Aorta (tissue), 5 donors: ENCODE measurements around the gene ITM2C. TPM values are rescaled to one million over a fixed set of nuclear protein-coding genes. Genes with fewer than 3 reads are reported as not detected.
A peak's percentile ranks its signal among the peaks of the same experiment; 100 is the strongest.

Experiments used
- ATAC-seq: fragments of 200-7000 bp; cut with Tn5 transposase; one replicate; pipeline ENCODE4 v1.9.1; 2022; ENCODE audit warnings: moderate library complexity; ENCODE audit not compliant: low FRiP score
- DNase-seq, 2 donors: peaks; one replicate each; pipeline ENCODE4 v3.0.0-alpha.2; 2020
- H3K27ac ChIP-seq, 2 donors: one replicate each; pipeline ENCODE4 v1.5.1; 2013; ENCODE audit warnings: low read length in 2 of 2, mild to moderate bottlenecking in 2 of 2, moderate library complexity in 2 of 2, control low read depth in 1 of 2, inconsistent platforms in 1 of 2, low read depth in 1 of 2
- H3K27me3 ChIP-seq, 2 donors: one replicate each; pipeline ENCODE4 v1.6.1; 2013; ENCODE audit warnings: control low read depth in 1 of 2, low read length in 1 of 2, mild to moderate bottlenecking in 1 of 2, moderate library complexity in 1 of 2; ENCODE audit not compliant: insufficient read depth in 2 of 2, control insufficient read depth in 1 of 2
- H3K36me3 ChIP-seq, 2 donors: one replicate each; pipeline ENCODE4 v1.6.1; 2013; ENCODE audit warnings: control low read depth in 1 of 2, low read length in 1 of 2, mild to moderate bottlenecking in 1 of 2; ENCODE audit not compliant: insufficient read depth in 2 of 2, control insufficient read depth in 1 of 2
- H3K4me1 ChIP-seq, 2 donors: one replicate each; pipeline ENCODE4 v1.6.1; 2013; ENCODE audit warnings: low read length in 2 of 2, control low read depth in 1 of 2, mild to moderate bottlenecking in 1 of 2, moderate library complexity in 1 of 2; ENCODE audit not compliant: insufficient read depth in 2 of 2, control insufficient read depth in 1 of 2
- H3K4me3 ChIP-seq, 2 donors: one replicate each; pipeline ENCODE4 v1.5.1; 2013; ENCODE audit warnings: low read length in 2 of 2, control low read depth in 1 of 2, mild to moderate bottlenecking in 1 of 2
- H3K9me3 ChIP-seq: one replicate; pipeline ENCODE4 v1.6.1; 2013; ENCODE audit warnings: mild to moderate bottlenecking, low read length; ENCODE audit not compliant: control insufficient read depth
- WGBS, 2 donors: extraction: QIAGEN DNeasy Blood & Tissue Kit; methylation state at CpG; one replicate each; pipeline ENCODE4 v1.1.7; 2013; 5-methylcytosine and 5-hydroxymethylcytosine counted together
- intact Hi-C, 2 donors: fragments of 100-400 bp; cut with DNase I; formaldehyde crosslinking; loops; one replicate each; pipeline versions ENCODE4 v1.14.2 to v1.15.0; 2022
- long read RNA-seq, 2 donors: library from polyadenylated mRNA; unstranded; transcript quantifications; one replicate each; pipeline ENCODE4 v2.0.0, GENCODE V29; 2020 to 2021
- polyA plus RNA-seq, 2 donors: library from polyadenylated mRNA; stranded (reverse); fragments of 200-250 nt; gene quantifications; one replicate each; pipeline ENCODE4 v1.2.3, GENCODE V29; 2013
- total RNA-seq, 2 donors: library from RNA; stranded (reverse); fragmentation: NEBNext Ultra II Directional; extraction: Animal tissue kit (Norgen Biotek cat#: 25700); gene quantifications; one replicate each; pipeline ENCODE4 v1.2.1, GENCODE V29; 2021
- donor health status: healthy with polysubstance abuse.
- donor health status: Bipolar disorder and iron deficiency.
- donor health status: DM: no; HTN: no; CAD: no.
- donor health status: DM: no; HTN: no; CAD: no.
- donor health status: DM: yes; HTN: yes; CAD: no.

ITM2C gene, protein sequence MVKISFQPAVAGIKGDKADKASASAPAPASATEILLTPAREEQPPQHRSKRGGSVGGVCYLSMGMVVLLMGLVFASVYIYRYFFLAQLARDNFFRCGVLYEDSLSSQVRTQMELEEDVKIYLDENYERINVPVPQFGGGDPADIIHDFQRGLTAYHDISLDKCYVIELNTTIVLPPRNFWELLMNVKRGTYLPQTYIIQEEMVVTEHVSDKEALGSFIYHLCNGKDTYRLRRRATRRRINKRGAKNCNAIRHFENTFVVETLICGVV
- total RNA-seq, result 10 to 100 TPM; 59.6 to 99.5 TPM
- polyA plus RNA-seq, result 100 to 1,000 TPM in 1 of 2 donors, 10 to 100 TPM in 1; 81.5 to 117 TPM
- long read RNA-seq, donor 1, transcript ITM2C-203 (5 exons, 1,889 nt), result minor isoform, 34 of 435 reads
- long read RNA-seq, donor 1, transcript ITM2C-201 (5 exons, 1,888 nt), result minor isoform, 6 of 435 reads
- long read RNA-seq, donor 1, transcript ITM2C-202 (6 exons, 2,078 nt), result major isoform, 333 of 435 reads
- long read RNA-seq, donor 1, transcript ITM2C-210 (1 exons, 501 nt), result minor isoform, 8 of 435 reads
- long read RNA-seq, donor 1, partial matches to known transcripts, result 34 of 435 reads
- long read RNA-seq, donor 1, other reads (novel, unspliced or antisense), result 20 of 435 reads
- long read RNA-seq, donor 2, transcript ITM2C-210 (1 exons, 501 nt), result minor isoform, 12 of 175 reads
- long read RNA-seq, donor 2, transcript ITM2C-202 (6 exons, 2,078 nt), result major isoform, 114 of 175 reads
- long read RNA-seq, donor 2, transcript ITM2C-203 (5 exons, 1,889 nt), result minor isoform, 6 of 175 reads
- long read RNA-seq, donor 2, partial matches to known transcripts, result 17 of 175 reads
- long read RNA-seq, donor 2, other reads (novel, unspliced or antisense), result 24 of 175 reads

DNA sequence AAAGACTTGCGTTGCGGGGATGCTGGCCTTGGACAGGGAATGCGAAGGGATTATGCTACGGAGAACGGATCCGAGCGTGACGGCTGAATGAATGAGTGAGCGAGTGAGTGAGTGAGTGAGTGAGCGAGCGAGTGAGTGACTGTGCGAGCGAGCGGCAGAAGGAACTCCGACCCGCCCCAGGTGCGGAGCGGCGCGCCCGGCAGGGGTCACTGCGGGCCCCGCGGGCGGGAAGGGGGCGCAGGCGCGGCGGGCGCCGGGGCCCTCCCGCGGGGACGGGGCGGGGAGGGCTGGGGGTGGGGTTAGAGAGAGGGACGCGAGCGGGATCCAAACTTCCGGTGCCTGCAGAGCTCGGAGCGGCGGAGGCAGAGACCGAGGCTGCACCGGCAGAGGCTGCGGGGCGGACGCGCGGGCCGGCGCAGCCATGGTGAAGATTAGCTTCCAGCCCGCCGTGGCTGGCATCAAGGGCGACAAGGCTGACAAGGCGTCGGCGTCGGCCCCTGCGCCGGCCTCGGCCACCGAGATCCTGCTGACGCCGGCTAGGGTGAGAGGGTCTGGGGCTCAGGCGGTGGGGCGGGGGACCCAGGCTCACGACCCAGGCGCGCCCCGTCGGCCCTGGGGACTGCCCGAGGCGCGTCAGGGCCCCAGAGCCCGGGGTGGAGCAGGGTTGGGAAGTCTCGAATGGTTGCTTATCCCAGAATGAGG, at the start of gene ITM2C:
ITM2C (plus strand) TSS at position 338 of the 702 bp plus-strand sequence; CDS start at position 422, 84 bp downstream.
- peak; percentile 71 for ATAC-seq
- no peaks in the 10 kb centered on the region for H3K4me1 ChIP-seq
- no peak within 1 kb of the TSS for H3K27ac ChIP-seq

DNA sequence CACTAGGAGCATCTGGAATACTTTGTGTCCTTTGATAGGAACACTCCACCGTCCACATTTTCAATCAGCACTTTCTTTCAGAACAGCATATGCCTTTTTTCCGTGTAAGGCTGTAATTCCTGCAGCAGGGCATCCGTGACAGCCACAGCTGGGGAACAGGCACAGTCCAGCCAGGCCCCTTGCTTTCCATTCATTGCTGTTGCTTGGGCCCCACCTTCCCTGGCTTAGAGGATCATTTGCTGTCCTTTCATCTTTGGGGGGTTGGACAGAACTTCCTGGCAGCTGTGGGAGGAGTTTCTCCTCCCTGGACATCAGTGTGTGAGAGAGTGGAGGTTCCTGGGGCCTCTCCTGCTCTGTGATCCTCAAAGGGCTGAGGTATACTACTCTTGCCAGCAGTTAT, 49.7 kb upstream of the ITM2C start:
- intact Hi-C loops, result no loop called here
- no peak for ATAC-seq
- 72 to 77% methylated on average over 3 of the region's 3 CpGs for WGBS, 2 donors
- Histone ChIP-seq H3K27ac (no peak overlapping the region), H3K36me3 (peaks cover 2 to 9% of the 10 kb centered on the region in 2 donors), H3K27me3 (no peaks in the 10 kb centered on the region), H3K9me3 (no peaks in the 10 kb centered on the region), H3K4me3 (no peak overlapping the region), H3K4me1 (no peaks in the 10 kb centered on the region)
- no peak for DNase-seq

More for the DNA sequence above, at the start of gene ITM2C:
- Histone ChIP-seq H3K9me3 (no peaks in the 10 kb centered on the region), H3K36me3 (no peaks in the 10 kb centered on the region), H3K27me3 (no peaks in the 10 kb centered on the region), H3K4me3 (peak within 1 kb of the TSS; percentile 7 to 78)
- 1% methylated on average over 56 to 76 of the region's 76 CpGs for WGBS, 2 donors
- peak; percentile 72 to 88 for DNase-seq
- intact Hi-C loops, result no loop called here

DNA sequence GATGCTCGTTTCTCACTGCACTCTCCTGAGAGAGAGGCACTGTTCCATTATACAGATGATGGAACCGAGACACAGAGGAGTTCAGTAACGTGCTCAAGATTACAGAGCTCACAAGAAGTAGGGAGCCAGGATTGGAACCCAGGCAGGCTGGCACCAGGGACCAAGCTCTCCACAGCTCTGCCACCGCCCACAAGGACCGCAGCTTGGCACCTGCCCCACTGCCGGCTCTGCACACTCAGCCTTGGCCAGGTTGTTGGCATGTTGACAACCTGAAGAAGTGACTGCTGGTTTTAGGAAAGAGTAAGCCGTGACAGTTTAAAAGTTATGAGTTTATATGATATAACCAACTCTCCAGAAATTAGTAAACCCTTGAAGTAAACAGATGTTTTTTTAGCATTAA, 48.0 kb upstream of the ITM2C start:
- no peak for ATAC-seq
- H3K9me3 ChIP-seq, result no peaks in the 10 kb centered on the region
- DNase-seq, result peak in 1 of 2 donors; percentile 70
- WGBS, 2 donors, result 15 to 21% methylated on average over 7 of the region's 7 CpGs
- H3K27ac ChIP-seq, result peak overlapping the region in 1 of 2 donors; percentile 33
- intact Hi-C loops, result no loop called here
- H3K27me3 ChIP-seq, result no peaks in the 10 kb centered on the region
- H3K4me1 ChIP-seq, result no peaks in the 10 kb centered on the region
- peaks cover 2 to 9% of the 10 kb centered on the region in 2 donors for H3K36me3 ChIP-seq
- H3K4me3 ChIP-seq, result no peak overlapping the region

DNA sequence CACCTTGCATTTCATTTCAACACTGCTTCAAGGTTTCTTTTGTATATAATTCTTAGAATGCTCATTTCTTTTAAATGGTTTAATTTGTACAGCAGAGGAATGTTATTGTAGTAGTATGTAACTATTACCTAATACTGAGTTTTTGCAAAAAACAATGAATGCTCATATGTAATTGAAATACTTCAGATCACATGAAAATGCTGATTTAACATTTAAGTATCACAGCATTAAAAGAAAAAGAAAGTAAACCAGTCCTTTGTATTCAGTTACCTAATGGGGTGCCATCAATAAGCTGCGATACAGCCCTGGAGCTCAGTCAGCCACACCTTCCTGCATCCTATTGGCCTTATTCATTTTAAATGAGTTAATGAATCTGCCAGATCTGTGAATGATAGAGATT, 45.3 kb upstream of the ITM2C start:
- no peaks in the 10 kb centered on the region for H3K9me3 ChIP-seq
- no peak overlapping the region for H3K27ac ChIP-seq
- no peak for DNase-seq
- no peak overlapping the region for H3K4me3 ChIP-seq
- no peak for ATAC-seq
- H3K36me3 ChIP-seq, result peaks cover 0 to 9% of the 10 kb centered on the region in 2 donors
- H3K4me1 ChIP-seq, result no peaks in the 10 kb centered on the region
- intact Hi-C loops, result no loop called here
- H3K27me3 ChIP-seq, result no peaks in the 10 kb centered on the region
- WGBS, 2 donors, result 97 to 100% methylated on average over 1 of the region's 1 CpG

DNA sequence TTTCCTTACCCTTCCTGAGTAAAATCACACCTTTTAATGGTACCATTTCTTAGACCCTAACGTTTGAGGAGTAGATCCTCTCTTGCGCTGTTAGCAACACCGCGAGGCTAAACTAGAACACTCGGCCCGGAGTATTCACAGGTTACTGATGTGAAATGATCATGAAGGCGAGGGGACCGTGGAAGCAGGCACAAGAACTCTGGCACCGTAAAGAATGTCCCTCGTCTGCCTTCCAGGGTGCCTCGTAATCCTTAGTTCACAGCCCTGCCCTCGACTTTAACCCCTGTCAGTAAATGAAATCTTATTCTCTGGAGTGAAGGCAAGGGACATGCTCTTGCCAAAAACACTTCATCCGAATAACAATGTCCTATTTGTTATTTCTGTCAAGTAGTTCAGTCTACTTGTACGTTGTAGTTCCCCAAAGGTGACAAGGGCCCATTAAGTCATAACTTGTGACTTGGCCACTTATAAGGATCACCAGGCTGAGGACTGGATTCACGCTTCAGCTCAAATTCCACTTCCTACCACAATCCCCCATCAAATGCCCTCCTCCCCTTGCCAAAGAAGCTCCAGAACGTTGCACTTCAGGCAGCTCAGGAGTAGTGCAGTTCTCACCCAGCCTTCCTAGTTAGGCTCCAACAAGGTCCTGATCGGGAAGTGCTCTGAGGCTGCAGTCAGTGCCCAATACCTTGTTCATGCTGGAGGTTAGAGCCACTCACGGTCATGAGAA, 43.3 kb upstream of the ITM2C start:
- no peak overlapping the region for H3K27ac ChIP-seq
- ATAC-seq (no peak), DNase-seq (no peak)
- intact Hi-C loops, result loop anchor here (10.0 kb wide), 1 partner anchor 233 kb away; the partner anchor contains the start of gene PSMD1 (in 2 of the 2)
- 67 to 69% methylated on average over 18 of the region's 18 CpGs for WGBS, 2 donors
- no peaks in the 10 kb centered on the region for H3K9me3 ChIP-seq
- H3K4me3 ChIP-seq, result no peak overlapping the region
- no peaks in the 10 kb centered on the region for H3K4me1 ChIP-seq
- H3K36me3 ChIP-seq, result peaks cover 0 to 7% of the 10 kb centered on the region in 2 donors
- H3K27me3 ChIP-seq, result no peaks in the 10 kb centered on the region

DNA sequence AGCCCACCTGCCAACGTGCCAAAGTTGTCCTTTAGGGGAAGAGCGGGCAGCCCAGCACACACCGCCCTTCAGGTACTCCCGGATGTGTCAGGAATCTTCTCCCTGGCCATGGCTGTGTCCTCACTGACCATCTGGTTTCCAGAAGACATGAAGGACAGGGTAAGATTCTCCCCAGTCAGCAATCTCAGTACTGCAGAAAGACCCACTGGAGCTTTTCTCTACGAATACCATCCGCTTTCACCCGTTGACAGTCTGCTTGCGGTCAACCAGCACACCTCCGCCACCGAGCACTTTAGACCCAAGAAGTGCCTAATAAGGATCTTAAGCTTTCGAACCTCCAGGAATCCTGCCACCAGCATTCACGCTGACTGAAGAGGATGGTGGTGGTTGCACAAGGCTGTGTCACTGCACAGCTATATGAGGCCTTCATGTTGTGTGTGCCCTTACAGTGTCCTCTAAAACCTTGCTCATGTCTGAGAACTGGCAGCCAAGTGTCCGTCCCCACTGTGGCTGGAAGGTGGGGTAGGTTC, 42.7 kb upstream of the ITM2C start:
- 89% methylated on average over 13 of the region's 13 CpGs for WGBS, 2 donors

DNA sequence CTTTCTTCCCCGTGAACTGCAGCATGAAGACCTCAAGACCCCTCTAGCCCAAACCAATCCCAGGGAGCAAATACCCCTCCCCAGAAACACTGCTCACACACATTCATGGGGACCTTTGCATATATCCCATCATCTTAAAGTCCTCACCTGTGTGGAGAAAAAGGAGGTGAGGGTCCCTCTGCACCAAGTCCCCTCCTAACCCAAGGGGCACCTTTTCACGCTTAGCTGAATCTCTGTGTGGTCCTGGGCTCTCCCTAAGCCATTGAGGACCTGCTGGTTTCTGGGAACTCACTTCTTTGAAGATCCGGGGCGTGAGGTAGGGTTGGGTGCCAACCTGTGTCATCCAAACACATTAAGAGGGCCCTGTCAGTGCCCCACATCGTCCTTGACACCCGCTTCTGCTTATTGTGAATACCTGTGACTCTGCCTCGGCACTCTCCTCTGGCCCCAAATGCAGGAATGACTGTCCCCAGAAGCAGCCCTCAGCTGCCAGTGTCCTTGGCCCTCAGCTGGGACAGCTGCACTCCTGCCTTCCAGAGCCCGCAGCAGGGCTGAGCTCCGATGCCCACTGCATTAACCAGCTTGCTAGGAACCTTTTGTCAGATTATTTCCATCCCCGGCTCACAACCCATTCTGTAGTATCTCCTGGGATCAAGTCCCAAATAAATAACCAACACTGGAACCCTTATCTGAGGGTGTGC, 41.3 kb upstream of the ITM2C start:
- DNase-seq (no peak), ATAC-seq (no peak)
- H3K27me3 ChIP-seq, result no peaks in the 10 kb centered on the region
- intact Hi-C loops, result loop anchor here (10.0 kb wide), 1 partner anchor 231 kb away; the partner anchor contains the start of gene PSMD1 (in 2 of the 2)
- no peaks in the 10 kb centered on the region for H3K9me3 ChIP-seq
- no peak overlapping the region for H3K27ac ChIP-seq
- peaks cover 0 to 2% of the 10 kb centered on the region in 2 donors for H3K36me3 ChIP-seq
- WGBS, 2 donors, result 53 to 60% methylated on average over 10 of the region's 10 CpGs
- no peak overlapping the region for H3K4me3 ChIP-seq
- H3K4me1 ChIP-seq, result no peaks in the 10 kb centered on the region

More for the DNA sequence above, 42.7 kb upstream of the ITM2C start:
- Histone ChIP-seq H3K36me3 (peaks cover 0 to 4% of the 10 kb centered on the region in 2 donors), H3K4me3 (no peak overlapping the region), H3K4me1 (no peaks in the 10 kb centered on the region), H3K9me3 (no peaks in the 10 kb centered on the region), H3K27ac (no peak overlapping the region), H3K27me3 (no peaks in the 10 kb centered on the region)
- ATAC-seq (peak; percentile 19), DNase-seq (no peak)
- intact Hi-C loops, result loop anchor here (10.0 kb wide), 1 partner anchor 233 kb away; the partner anchor contains the start of gene PSMD1 (in 2 of the 2)
